Activated naive CD8-positive, alpha-beta T cell treated with anti-CD3 and anti-CD28 coated beads, Interleukin-2, amount 50 U/mL, for 16 hours (primary cell): ENCODE results near the gene ADAD2.
"Not testable (repeated sequence)": the region's sequence is repeated elsewhere in the genome, so short reads cannot be mapped to it uniquely, and the experiment has no call there.

ENCODE experiments used
- DNase-seq: peaks from one replicate; pipeline ENCODE4 v3.0.0-alpha.2; 2020; ENCODE audit warnings: low read depth, low spot score

ADAD2 gene

DNA sequence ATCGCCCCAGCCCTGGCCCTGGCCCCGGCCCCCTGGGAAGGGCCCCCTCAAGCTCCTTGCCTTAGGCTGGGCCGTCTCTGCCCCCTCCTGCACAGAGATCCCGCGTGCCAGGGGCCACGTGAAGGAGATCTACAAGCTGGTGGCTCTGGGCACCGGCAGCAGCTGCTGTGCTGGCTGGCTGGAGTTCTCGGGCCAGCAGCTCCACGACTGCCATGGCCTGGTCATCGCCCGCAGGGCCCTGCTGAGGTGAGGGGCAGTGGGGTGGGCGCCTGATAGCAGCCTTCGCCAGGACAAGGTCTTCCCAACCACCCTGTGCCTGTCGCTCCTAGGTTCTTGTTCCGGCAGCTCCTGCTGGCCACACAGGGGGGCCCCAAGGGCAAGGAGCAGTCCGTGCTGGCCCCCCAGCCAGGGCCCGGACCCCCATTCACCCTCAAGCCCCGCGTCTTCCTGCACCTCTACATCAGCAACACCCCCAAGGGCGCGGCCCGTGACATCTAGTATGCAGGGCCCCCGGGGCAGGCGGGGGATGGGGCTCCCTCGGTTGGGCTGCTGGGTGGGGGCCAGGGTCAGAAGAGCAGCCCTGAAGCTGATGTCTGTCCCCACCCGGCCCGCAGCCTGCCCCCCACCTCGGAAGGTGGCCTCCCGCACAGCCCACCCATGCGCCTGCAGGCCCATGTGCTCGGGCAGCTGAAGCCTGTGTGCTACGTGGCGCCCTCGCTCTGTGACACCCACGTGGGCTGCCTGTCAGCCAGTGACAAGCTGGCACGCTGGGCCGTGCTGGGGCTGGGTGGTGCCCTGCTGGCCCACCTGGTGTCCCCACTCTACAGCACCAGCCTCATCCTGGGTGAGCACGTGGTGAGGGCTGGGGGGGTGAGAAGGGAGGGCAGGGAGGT lies 4.5 kb downstream of the ADAD2 start:
- DNase-seq, result no peak

DNA sequence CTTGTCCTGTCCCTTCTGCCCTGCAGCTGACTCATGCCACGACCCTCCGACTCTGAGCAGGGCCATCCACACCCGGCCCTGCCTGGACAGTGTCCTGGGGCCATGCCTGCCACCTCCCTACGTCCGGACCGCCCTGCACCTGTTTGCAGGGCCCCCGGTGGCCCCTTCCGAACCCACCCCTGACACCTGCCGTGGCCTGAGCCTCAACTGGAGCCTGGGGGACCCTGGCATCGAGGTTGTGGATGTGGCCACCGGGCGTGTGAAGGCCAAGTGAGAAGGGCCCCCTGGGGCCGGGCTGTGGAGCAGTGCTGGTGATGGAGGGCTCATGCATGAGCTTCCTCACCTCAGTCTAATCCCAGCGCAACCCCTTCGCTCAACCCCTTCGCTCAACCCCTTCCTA lies 5.1 kb downstream of the ADAD2 start:
- DNase-seq, result no peak

DNA sequence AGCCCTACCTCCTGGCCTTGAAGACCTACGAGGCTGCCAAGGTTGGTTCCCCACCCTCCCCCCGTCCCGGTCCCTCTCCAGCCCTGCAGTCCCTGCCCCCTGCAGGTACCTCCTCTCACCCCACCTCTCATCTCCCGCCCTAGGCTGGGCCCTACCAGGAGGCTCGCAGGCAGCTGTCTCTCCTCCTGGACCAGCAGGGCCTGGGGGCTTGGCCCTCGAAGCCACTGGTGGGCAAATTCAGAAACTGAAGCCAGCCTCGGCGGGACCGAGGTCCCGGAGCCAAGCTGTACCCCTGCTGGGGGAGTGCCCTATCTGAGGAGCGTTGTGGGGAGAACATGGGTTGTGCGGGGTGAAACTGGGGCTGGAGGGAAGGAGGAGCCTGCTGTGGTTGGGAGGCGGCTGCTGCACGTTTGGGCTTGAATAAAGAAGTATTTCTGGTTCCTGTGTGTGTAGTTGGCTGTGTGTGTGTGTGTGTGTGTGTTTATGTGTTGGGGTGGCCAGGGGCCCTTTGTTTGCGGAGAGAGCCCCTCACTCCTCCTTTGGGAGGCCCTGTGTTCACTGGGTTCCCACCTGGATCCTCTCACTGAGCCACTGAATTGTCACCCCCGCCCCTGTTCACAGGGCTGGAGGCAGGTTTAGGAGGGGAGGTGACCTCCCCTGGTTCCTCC lies 5.9 kb downstream of the ADAD2 start:
- DNase-seq, result no peak

DNA sequence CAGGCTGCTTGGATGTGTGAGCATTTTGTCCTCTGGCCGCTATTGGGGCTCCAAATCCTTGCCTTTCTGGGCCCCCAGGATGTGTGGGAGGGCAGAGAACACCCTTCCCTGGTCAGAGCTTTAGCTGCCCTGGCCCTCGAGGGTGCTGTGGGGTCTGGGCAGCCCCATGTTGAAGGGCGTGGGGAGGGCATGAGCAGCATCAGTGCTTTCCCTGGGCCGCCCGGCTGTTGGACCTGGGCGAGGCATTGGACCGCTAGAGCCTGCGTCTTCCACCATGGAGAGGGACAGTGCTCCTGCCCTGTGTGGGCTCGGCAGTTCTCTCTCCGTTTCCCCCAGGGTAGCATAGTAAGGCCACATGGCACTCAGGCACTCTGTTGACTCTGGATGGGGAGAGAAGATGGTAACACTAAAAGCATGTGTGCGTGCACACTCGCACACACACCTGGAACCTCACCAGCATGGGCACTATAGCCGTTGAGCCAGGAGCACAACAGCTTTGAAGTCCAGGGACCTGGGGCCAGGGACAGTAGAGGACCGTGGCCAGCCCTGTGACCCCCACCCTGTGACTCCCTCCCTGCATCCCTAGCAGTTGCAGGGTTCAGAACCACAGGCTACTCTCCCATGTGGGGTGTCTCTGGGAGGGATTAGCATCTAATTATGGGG lies 6.6 kb downstream of the ADAD2 start:
- DNase-seq, result no peak

DNA sequence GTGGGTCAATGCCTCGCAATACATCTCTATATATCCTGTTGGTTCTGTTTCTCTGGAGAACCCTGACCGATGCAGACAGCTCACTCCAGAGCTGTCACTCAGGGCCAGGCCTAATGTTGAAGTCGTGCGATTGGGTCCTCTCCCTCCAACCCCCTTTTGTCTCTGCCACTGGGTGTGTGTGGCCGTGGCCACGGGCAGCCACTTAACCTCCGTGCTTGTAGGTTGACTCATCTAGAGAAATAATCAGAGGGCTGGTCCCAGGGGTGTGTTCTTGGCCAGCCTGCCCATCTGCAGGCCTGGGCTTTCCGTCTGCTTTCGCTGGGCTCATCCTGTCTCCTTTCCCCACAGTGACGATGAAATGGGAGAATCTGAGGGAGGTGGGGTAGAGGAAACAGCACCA lies 7.4 kb downstream of the ADAD2 start:
- DNase-seq, result no peak

DNA sequence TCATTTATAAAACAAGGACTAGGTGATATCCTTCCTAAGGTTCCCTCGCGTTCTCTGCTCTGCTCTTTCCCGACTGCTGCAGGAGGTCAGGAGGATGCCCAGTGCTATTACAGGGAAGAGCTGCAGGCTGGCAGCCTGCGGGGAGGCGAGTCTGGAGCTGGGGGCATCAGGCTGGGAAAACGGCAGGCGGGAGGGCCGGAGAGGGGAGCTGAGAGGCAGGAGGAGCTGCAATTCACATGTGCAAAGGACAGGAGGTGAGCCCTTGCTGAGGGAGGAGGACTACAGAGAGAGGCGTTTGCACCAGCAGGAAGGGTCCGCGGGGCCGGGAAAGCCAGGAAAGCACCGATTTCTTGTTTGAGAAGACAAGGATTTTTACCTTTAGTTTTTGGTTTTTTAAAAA lies 8.1 kb downstream of the ADAD2 start:
- no peak for DNase-seq

DNA sequence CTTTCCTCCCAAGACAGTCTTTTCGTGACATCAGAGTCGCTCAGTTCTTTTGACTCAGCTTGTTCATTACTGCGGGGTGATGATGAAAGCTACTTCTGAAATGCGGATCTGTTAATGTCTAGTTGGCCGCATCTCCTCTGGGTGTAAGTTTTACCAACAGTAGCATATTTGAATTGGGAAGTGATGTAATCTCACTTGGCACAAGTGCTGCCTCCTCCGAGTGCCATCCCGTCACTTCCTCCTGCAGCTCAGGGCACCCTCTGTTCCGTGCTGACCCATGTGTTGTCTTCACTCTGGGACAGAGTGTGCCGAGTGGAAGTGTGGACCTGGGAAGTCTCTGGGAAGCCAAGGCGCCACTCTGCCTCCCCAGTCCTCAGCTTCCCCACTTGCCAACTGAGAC lies 8.9 kb downstream of the ADAD2 start:
- no peak for DNase-seq

DNA sequence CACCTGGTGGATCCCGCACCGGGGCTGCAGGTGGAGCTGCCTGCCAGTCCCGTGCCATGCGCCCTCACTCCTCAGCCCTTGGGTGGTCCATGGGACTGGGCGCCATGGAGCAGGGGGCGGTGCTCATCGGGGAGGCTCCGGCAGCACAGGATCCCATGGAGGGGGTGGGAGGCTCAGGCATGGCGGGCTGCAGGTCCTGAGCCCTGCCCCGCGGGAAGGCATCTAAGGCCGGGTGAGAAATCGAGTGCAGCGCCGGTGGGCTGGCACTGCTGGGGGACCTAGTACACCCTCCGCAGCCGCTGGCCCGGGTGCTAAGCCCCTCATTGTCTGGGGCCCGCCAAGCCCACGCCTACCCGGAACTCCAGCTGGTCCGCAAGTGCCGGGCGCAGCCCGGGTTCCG lies 13.6 kb downstream of the ADAD2 start:
- DNase-seq, result not testable (repeated sequence)

DNA sequence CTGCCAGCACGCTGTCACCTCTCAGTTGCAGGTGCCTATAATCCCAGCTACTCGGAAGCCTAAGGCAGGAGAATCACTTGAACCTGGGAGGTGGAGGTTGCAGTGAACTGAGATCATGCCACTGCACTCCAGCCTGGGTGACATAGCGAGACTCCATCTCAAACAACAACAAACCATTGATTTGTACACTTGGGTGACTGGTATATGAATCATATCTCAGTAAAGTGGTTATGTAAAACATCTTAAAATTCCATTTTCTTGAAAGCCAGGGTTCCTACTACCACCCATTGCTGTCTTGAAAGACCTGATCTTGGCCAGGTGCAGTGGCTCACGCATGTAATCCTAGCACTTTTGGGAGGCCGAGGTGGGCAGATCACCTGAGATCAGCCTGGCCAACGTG lies 14.2 kb downstream of the ADAD2 start:
- DNase-seq, result not testable (repeated sequence)

DNA sequence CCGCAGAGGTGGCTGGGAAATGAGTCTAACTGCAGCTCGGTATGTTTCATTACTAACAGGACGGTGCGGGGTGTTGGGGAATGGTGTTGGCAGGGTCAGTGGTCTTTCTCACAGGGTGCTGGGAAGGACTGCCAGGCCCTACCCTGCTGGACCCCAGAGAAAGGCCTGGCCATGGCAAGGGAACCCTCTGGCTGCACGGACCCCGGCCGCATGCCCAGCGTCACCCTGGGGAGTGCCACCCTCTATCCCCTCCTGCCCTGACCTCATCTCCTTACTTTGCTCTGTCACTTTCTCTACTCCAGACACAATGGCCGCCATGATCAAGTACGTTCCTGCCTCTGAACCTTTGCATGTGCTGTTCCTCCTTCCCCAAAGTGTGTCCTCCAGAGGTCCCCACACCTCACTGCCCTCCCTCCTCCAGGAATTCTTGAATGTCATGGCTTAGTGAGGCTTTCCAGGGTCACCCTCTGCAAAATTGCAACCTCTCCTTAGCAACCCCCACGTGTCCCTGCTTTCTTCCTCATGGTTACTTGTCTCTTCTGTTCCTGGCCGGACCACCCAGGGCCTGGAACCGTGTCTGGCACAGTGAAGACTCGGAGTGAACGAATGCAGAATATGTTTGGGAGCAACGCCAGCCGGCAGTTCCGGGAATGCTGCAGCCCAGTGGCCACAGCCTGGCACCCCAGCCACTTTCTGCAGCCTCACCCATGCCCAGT lies 15.2 kb downstream of the ADAD2 start:
- no peak for DNase-seq

DNA sequence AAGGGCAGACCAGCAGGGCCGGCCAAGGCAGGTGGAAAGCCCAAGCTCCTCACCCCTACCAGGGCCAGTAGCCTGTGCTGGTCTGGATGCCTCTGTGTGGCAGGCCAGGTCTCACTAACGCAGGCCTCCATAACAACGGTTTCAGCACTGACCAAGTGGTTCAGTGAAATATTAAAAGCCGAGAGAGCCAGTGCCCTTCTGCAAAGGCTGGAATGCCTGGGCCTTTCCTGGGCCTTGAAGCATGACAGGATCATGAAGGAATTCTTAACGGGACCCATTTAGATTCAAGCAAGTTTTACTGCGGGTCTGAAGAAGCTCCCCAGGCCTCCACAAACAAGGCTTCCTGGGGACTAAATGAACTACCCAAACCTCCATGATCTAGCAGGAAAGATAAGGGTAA lies 16.3 kb downstream of the ADAD2 start:
- no peak for DNase-seq

DNA sequence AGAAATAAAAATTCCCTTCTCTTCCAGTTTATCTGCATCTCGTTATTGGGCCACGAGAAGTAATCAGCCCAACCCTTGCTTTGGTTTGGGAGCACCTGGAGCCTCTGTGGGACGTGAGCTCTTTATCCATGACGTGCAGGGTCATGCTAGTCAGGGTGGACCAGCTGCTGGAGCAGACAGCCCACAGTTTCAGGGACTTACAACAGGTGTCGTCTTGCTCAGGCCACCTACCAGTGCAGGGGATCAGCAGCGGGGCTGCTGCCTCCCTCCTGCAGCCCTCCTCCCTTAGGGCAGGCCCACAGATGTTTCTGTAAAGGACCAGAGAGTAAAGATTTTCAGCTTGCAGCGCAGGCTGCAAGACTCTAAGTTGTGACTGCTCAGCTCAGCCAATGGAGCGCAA lies 16.9 kb downstream of the ADAD2 start:
- DNase-seq, result no peak

DNA sequence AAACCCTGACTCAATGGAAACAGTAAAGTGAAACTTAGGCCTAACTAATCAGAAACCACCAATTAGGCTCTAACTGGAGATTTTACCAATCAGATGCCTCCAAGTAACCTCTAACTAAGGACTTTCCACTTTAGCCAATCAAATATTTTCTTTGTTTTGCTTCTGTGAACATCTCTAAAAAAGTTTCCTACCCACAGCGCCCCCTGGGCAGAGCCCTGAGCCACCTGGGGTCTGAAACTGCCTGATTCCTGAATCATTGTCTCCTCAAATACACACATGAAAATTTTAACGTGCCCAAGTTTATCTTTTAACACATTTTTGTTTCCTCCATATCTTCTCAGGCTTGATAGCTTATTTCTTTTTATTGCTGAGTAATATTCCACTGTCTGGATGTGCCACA lies 19.0 kb downstream of the ADAD2 start:
- DNase-seq, result no peak

DNA sequence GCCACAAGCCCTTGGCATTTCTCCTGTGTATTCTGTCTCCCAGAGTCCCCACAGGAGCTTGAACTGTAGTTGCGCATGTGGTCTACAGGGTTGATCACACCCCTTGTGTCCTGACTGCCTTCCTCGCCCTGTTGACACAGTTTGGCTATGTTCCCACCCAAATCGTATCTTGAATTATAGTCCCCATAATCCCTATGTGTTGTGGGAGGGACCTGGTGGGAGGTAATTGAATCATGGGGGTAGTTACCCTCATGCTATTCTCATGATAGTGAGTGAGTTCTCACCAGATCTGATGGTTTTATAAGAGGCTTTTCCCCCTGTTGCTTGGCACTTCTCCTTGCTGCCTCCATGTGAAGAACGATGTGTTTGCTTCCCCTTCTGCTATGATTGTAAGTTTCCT lies 21.2 kb downstream of the ADAD2 start:
- DNase-seq, result no peak

DNA sequence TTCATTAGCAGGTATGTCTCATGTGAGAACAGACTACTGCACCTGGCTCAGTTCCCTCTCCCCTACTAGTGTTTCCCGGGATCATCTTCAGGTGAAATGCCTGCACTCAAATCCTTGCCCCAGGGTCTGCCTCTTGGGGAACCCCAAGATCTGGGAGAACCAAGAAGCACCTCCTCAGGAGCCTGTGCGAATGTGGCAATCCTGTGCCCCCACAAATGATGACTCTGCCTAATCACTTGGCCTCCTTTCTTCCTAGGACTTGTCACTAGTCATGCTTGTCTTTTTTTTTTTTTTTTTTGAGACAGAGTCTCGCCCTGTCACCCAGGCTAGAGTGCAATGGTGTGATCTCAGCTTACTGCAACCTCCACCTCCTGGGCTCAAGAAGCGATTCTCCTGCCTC lies 21.7 kb downstream of the ADAD2 start:
- no peak for DNase-seq

DNA sequence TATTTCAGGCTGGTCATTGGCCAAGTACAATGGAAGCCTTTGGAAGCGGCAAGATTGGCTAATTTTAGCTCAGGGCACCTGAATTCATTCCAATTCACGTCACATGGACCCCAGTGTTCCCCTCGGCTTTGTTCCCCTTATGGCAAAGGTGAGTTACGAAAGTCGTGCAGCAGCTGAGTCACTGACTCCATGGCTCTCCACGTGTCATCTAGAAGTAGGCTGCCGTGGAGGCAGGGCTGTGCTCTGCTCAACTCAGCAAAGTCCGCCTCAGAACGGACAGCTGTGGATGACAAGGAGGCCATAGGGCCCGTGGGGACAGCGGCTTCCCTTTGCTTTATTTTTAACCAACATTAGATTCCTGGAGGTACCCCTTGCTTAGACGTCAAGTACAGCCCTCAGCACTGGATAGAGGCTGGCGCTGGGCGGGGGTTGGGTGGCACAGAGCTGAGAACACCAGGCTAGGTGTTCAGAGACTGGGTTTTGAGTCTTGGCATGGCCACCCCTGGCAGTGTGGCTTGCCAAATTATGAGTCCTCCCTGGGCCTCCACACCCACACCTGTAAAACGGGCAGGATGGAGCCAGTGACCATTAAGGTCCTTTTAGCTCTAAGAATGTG lies 23.6 kb downstream of the ADAD2 start:
- DNase-seq, result no peak

DNA sequence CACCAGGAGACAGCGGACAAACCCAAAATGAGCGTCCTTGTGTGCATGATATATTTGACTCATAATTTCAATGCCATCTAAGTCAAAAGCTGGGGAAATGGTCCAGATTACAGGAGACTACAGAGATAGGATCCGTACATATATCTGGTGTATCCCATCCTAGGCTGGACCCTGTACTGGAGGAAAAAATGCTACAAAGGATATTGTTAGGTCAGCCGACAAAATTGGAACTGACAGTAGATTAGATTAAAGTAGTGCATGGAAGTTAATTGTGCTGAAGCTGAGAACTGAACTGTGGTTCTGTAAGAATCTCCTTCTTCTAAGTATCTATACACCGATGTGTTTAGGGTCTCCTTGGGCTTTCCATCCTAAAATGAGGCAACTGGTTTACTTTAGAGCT lies 24.6 kb downstream of the ADAD2 start:
- no peak for DNase-seq

DNA sequence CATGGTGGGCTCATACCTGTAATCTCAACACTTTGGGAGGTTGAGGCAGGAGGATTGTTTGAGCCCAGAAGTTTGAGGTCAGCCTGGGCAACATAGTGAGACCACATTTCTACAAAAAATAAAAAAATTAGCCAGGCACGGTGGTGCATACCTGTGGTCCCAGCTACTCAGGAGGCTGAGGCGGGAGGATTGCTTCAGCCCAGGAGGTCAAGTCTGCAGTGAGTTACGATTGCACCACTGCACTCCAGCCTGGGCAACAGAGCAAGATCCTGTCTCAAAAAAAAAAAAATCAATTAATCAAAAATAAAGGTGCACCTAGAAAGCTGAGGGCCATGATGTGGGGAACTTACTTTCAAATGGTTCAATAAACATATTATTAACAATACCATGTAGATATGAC lies 25.2 kb downstream of the ADAD2 start:
- DNase-seq, result not testable (repeated sequence)

DNA sequence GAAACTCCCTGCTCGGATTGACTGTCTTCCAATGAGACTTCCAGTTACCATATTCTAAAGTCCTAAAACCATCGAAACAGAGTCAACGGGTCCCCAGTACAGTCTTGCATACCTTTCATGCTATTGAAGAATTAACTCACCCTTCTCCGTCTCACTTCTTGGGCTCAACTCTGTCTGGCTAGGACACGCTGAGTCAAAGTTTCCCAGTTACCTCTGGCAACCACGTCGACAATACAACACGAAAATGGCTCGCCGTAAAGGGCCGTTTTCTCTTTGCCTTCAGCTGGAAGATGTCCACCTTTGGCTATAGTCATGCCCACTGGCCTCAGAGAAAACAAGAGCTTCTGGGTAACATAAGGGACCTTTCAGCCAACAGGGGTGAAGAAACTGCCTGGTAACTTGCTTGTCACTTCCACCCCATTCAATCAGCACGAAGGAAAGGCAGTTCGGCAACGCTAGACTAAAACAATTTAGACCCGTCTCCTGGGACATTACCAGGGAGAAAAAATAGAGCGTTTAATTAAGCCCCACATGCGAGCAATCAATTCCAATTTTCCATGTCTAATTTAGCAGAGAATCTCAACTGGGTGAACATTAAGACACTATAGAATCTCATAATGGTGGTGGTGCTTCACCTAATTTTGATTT lies 27.3 kb downstream of the ADAD2 start:
- DNase-seq, result no peak

DNA sequence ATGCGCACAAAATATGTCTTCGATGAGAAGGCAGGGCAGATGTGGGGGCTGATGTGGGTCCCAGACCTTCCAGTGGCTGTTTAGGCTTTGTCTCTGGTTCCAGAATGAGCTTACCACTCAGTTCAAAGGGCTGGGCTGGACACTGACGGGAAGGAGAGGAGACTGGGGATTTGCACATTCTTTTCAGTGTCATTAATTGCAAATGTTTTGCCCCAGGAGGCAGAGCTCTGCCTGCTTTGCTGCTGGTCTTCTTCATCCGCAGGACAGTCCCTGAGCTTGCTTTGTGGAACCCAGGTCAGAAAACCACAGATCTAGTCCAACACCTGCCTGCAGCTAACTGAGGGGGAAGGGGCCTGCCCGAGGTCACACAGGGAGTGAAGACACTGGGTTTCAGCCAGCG lies 28.0 kb downstream of the ADAD2 start:
- no peak for DNase-seq

DNA sequence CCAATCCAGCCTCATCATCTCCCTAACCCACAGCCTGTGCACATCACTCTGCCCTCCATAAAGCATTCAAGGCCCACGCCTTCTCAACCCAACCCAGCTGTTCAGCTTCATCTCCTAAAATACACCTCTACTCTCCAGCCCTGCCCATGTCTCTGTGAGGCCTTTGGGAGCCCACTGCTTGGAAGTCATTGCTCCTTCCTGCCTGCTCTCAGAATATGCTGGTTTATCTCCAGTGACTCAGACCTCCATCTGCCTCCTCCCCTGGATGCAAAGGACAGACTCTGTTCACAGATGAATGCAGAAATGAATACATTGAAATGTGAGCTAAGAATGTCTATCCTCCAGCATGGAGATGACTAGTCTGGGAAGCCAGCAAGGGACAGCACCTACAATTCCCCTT lies 29.9 kb downstream of the ADAD2 start:
- DNase-seq, result no peak
